Measurements from ENCODE around the gene EIF4A3. TPM values are rescaled to one million over a fixed set of nuclear protein-coding genes. Genes with fewer than 3 reads are reported as not detected.

Gene EIF4A3
- total and polyA plus RNA-seq, 9 of the 15 experiments (the other 6 are each of a cell fraction or from before 2014, with no cell fraction given), result 62.7 to 171 (median 127) TPM

DNA sequence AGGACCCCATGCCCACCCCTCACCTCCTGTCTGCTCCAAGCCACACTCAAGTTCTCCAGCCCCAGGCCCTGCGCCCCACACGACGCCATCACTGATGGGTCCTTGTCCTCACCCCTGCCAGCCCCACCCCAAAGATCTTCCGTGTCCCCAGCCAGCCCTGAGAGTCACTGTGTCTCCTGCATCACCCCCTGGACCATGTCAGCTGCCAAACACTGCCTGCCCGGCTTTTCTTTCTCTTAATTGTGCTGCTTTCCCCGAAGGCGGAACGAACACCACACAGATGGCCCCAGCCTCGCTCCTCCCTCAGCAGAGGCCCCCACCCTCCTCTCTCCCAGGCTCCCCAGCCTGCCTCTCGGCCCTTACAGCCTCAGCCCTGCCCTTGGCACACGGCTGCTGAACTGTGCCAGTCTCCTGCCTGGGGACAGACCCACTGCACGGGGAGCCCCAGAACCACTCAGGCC, 50.3 kb downstream of the EIF4A3 start:
- H3K4me3 ChIP-seq, result no peak overlapping the region
- no peaks in the 10 kb centered on the region for H3K36me3 ChIP-seq (ENCODE audit: control insufficient read depth, insufficient read depth, low read length)
- no TSS peak for BruUV-seq (replicated peaks)
- ChIA-PET POLR2A (no interaction called here), CTCF (ENCODE audit: low intra/inter-chr PET ratio) (no interaction called here)
- DNase-seq (ENCODE audit: extremely low read depth in 1 of 4, low spot score in 3 of 4) (no peak), ATAC-seq (no peak), FAIRE-seq (no peak)
- peaks cover 21 to 47% of the 10 kb centered on the region in 2 experiments; a peak in 4 of 5 replicates for H3K27me3 ChIP-seq (ENCODE audit: control insufficient read depth in 2 of 2, insufficient read depth in 2 of 2, low read length in 2 of 2)
- H3K79me2 ChIP-seq (ENCODE audit: control insufficient read depth, insufficient read depth, low read length), result no peaks in the 10 kb centered on the region
- H3K27ac ChIP-seq (ENCODE audit: extremely low read depth, low read depth, low read length), result no peak overlapping the region
- H3K4me2 ChIP-seq (ENCODE audit: insufficient read depth, low read length), result no peak overlapping the region
- intact Hi-C loops (cut with micrococcal nuclease) (no loop called here), in situ Hi-C loops (cut with MboI) (no loop called here)
- no peaks in the 10 kb centered on the region for H3K9me3 ChIP-seq (replicated peaks; ENCODE audit: control insufficient read depth, insufficient read depth, low read depth, low read length)
- 8% methylated on average over 12 of the region's 12 CpGs for WGBS (ENCODE audit: insufficient coverage, low coverage, missing lambda C conversion rate)
- H2AFZ ChIP-seq (ENCODE audit: low read depth, low read length), result no peak overlapping the region
- H4K20me1 ChIP-seq (replicated peaks; ENCODE audit: control insufficient read depth, insufficient read depth, low read length), result no peaks in the 10 kb centered on the region
- no peaks in the 10 kb centered on the region for H3K9me1 ChIP-seq (ENCODE audit: control insufficient read depth, insufficient read depth, low read length)
- peak overlapping the region in 1 of 2 experiments; percentile 14; a peak in 1 of 4 replicates for H3K9ac ChIP-seq (ENCODE audit: insufficient read depth in 1 of 2, low read depth in 2 of 2, low read length in 2 of 2)
- peaks cover 0 to 26% of the 10 kb centered on the region in 2 experiments; a peak in 2 of 5 replicates for H3K4me1 ChIP-seq (replicated peaks in 1 of 2; ENCODE audit: control insufficient read depth in 2 of 2, insufficient read depth in 2 of 2, low read length in 2 of 2)
- TF ChIP-seq ZNF408 (CRISPR knock-in tag; IDR thresholded peaks at IDR 0.05; ENCODE audit: low read depth) (no peak), ZNF133 (CRISPR knock-in tag; IDR thresholded peaks at IDR 0.05) (no peak), ZNF551 (CRISPR knock-in tag; IDR thresholded peaks at IDR 0.05) (no peak), POLR2A (conservative IDR thresholded peaks at IDR 0.05) (no peak), SMARCA4 (IDR thresholded peaks at IDR 0.05) (no peak), POLR2AphosphoS5 (IDR thresholded peaks at IDR 0.05; ENCODE audit: control insufficient read depth, insufficient read depth, low read depth, low read length) (no peak), FIP1L1 (IDR thresholded peaks at IDR 0.05; ENCODE audit: low read depth, low read length, poor library complexity, severe bottlenecking) (no peak), RFX1 (IDR thresholded peaks at IDR 0.05) (no peak)
- TF ChIP-seq, protein P1, sequence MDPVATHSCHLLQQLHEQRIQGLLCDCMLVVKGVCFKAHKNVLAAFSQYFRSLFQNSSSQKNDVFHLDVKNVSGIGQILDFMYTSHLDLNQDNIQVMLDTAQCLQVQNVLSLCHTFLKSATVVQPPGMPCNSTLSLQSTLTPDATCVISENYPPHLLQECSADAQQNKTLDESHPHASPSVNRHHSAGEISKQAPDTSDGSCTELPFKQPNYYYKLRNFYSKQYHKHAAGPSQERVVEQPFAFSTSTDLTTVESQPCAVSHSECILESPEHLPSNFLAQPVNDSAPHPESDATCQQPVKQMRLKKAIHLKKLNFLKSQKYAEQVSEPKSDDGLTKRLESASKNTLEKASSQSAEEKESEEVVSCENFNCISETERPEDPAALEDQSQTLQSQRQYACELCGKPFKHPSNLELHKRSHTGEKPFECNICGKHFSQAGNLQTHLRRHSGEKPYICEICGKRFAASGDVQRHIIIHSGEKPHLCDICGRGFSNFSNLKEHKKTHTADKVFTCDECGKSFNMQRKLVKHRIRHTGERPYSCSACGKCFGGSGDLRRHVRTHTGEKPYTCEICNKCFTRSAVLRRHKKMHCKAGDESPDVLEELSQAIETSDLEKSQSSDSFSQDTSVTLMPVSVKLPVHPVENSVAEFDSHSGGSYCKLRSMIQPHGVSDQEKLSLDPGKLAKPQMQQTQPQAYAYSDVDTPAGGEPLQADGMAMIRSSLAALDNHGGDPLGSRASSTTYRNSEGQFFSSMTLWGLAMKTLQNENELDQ (CRISPR knock-in tag; IDR thresholded peaks at IDR 0.05; ENCODE audit: borderline replicate concordance), result no peak
- TF ChIP-seq, protein P2, sequence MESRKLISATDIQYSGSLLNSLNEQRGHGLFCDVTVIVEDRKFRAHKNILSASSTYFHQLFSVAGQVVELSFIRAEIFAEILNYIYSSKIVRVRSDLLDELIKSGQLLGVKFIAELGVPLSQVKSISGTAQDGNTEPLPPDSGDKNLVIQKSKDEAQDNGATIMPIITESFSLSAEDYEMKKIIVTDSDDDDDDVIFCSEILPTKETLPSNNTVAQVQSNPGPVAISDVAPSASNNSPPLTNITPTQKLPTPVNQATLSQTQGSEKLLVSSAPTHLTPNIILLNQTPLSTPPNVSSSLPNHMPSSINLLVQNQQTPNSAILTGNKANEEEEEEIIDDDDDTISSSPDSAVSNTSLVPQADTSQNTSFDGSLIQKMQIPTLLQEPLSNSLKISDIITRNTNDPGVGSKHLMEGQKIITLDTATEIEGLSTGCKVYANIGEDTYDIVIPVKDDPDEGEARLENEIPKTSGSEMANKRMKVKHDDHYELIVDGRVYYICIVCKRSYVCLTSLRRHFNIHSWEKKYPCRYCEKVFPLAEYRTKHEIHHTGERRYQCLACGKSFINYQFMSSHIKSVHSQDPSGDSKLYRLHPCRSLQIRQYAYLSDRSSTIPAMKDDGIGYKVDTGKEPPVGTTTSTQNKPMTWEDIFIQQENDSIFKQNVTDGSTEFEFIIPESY (CRISPR knock-in tag; IDR thresholded peaks at IDR 0.05), result no peak
- TF ChIP-seq, protein P3, sequence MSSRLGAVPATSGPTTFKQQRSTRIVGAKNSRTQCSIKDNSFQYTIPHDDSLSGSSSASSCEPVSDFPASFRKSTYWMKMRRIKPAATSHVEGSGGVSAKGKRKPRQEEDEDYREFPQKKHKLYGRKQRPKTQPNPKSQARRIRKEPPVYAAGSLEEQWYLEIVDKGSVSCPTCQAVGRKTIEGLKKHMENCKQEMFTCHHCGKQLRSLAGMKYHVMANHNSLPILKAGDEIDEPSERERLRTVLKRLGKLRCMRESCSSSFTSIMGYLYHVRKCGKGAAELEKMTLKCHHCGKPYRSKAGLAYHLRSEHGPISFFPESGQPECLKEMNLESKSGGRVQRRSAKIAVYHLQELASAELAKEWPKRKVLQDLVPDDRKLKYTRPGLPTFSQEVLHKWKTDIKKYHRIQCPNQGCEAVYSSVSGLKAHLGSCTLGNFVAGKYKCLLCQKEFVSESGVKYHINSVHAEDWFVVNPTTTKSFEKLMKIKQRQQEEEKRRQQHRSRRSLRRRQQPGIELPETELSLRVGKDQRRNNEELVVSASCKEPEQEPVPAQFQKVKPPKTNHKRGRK (tag; IDR thresholded peaks at IDR 0.05), result no peak
